Measurements from ENCODE around the gene PAK4.
A peak's percentile ranks its signal among the peaks of the same experiment; 100 is the strongest.

Gene PAK4

DNA sequence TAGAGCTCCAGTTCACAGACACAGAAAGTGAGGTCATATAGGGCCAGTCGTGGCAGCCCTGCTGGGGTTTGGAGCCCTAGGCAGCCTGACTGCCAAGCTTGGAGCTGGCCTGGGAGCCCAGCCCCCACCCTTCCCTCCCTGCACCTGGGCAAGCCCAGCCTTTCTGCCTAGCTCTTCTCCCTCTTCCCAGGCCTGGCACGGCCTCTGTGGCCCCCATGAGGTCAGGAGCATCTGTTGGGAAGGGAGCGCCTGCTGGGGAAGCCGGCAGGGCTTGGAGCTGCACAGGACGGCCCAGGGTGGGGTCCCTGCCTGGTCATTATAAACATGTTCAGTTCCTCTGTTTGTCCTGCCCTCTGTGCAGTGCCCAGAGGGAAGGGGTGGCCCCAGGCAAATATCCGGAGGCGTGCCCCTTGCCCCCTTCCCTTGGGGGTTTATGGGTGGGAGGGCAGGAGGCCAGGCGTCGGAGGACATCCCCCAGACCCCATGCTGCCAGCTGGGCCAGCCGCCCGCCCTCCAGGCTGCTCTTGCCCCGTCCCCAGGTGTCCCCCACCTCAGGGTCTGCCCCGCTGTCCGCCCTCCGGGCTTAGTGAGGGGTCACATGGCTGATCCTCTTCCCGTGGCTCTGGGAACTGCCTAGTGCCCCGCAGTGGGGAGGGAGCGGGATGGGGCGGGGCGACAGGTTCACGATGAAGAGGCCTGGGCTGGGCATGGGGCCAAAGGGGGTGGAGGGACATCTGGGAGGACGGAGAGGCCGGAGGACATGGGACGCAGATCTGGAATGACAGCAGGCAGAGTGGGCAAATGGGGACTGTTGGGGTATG, 41.2 kb downstream of the PAK4 start:
- peak; percentile 69 for DNase-seq

- no peak for DNase-seq
Measured at GRCh38 chr19:39167461-39168257, 42.1 kb downstream of the PAK4 start.

GRCh38 chr19:39168258-39169142, 42.9 kb downstream of the PAK4 start:
- DNase-seq, result no peak

- DNase-seq, result no peak
Measured at GRCh38 chr19:39169143-39169810, 43.7 kb downstream of the PAK4 start.

DNA sequence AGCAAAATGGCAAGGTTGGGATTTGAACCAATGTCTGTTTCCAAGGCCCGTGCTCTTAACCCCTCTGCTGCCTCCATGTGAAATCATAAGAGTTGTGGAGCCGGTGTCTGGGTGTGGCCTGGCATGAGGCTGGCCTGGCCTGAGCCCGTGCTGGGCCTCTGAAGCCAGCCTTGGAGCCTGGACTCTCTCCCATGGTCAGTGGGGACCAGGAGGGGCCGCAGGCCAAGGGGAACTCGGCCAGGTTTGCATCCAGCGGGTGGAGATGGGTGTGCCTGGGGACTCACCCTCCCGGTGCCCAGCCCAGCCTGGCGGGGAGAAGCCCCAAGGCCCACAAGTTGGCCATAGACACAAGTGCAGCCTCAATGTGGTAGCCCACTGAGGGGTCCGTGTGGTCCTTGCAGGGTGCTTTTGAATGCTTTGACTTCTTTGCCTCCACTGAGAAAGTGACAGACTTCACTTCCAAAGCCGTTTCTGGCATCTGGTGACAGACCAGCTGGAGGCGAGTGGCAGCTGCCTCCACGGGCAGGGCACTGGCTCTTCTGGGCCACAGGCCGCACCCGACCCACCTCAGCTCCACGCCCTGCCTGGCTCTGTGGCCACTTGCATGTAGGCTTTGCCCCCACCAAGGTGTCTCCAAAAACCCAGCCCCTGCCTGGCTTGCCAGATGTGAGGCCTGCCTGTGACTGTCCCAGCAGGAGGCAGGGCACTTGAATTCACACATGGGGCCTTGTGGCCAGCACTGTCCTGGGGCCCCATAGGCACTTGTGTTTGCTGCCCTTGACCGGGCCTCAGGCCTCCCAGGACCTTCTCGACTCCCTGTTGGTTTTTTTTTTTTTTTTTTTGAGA, 45.0 kb downstream of the PAK4 start:
- DNase-seq, result no peak

DNA sequence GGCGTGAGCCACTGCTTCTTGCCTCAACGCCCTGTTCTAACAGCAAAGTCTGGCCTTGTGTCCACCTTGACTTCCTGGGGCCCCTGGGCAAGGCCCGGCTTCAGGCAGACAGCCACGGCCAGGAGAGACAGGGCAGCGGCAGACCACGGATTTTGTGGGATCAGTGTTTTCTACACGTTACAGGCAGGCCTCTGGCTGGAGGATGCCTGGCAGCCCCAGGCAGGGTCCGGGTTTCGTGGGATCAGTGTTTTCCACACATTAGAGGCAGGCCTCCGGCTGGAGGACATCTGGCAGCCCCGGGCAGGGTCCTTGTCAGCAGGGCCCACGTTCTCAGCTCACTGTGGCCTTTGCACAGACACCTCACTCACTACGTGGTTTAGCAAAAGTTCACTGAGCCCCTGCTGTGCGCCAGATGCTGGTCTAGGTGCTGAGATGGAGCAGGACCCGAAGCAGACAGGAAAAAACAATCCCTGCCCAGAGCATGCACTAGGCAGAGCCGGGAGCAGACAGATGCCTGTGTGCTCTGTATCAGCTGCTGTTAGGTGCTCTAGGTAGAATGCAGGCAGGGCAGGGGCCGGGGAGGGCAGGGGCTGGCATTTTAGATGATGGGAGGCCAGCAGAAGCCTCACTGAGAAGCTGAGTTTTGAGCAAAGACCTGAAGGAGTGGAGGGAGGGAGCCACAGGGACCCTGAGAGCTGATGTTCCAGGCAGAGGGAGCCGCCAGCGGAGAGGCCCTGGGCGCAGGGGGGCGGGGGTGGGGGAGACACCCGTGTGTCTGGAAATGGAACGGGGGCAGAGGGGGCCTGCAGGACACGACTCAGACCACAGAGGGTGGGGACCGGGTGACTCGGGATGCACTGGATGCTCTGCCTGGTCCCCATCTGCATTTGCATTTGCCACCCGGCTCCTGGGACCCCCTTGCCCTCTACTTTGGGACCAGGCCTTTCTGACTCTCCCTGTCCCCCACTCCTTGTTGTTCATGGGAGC, 46.2 kb downstream of the PAK4 start:
- no peak for DNase-seq

DNA sequence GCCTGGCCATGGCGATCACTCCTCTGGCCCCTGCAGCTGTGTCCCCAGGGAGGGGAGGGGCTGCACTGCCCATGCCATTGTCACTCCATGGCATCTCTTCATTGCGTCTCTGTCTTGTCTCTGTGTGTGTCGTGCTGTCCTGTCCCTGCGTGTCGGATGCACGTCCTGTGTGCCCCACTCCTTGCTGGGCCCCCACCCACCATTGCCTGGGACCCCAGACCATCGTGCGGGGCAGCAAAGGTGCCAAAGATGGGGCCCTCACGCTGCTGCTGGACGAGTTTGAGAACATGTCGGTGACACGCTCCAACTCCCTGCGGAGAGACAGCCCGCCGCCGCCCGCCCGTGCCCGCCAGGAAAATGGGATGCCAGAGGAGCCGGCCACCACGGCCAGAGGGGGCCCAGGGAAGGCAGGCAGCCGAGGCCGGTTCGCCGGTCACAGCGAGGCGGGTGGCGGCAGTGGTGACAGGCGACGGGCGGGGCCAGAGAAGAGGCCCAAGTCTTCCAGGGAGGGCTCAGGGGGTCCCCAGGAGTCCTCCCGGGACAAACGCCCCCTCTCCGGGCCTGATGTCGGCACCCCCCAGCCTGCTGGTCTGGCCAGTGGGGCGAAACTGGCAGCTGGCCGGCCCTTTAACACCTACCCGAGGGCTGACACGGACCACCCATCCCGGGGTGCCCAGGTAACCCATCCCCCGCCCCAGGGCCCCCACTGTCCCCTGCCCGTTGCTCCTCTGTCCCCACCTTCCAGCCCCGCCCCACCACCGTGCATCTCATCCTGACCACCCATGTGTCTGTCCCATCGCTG, 47.3 kb downstream of the PAK4 start:
- no peak for DNase-seq

DNA sequence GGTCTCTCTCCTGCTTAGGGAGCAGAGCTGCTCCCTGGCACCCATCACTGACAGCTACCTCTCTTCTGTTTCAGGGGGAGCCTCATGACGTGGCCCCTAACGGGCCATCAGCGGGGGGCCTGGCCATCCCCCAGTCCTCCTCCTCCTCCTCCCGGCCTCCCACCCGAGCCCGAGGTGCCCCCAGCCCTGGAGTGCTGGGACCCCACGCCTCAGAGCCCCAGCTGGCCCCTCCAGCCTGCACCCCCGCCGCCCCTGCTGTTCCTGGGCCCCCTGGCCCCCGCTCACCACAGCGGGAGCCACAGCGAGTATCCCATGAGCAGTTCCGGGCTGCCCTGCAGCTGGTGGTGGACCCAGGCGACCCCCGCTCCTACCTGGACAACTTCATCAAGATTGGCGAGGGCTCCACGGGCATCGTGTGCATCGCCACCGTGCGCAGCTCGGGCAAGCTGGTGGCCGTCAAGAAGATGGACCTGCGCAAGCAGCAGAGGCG, 48.0 kb downstream of the PAK4 start:
- no peak for DNase-seq

DNA sequence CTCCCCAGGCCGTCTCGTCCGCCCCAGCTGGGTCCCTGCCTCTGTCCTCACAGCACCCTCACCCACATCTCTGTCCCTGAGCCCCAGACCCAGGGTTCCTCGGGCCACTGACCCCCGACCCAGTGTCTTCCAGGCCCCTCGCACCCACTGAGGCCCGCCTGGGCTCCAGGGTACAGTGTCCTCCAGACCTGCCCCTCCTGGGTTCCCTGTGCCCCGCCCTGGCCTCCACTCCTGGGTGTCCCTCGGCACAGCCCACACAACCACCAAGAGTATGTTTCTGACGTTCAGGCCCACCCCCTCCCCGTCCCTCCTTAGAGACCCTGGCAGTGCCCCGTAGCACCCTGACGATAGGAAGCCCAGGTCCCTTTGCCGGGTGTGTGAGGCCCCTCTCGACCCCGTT, 48.6 kb downstream of the PAK4 start:
- no peak for DNase-seq

DNA sequence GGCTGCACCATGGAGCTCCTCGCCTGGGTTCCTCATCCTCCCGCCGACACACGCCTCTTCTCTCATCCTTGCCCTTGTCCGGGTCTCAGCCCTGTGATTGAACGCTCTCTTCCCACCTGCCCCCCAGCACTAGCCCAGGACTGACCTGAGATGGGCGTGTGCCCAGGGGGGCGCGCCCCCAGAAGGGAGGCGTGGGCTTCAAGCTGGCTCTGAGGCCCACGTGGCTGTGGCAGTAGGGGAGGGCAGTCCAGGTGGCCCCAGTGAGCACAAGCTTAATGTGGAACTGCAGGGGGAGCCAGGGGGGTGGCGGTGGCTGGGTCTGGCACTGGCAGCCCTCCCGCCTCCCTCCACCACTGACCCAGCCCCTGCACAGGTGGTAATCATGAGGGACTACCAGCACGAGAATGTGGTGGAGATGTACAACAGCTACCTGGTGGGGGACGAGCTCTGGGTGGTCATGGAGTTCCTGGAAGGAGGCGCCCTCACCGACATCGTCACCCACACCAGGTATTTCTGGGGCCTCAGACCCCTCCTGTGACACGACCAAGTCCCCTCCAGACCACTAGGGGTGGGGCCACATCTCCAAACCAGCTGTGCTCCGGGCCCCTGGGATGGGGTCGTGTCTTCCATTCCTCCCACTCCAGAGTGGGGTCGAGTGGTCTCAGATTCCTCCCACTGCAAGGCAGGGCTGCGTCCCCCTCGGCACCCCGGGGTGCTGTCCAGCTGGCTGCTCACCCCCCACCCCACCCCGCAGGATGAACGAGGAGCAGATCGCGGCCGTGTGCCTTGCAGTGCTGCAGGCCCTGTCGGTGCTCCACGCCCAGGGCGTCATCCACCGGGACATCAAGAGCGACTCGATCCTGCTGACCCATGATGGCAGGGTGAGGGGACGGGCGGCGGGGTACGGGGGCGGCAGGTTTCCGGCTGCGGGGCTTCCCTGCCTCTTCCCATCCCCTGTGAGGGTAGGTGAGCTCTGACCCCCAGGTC, 49.3 kb downstream of the PAK4 start:
- DNase-seq, result no peak

- DNase-seq, result no peak
Measured at GRCh38 chr19:39175564-39175963, 50.0 kb downstream of the PAK4 start.

GRCh38 chr19:39177110-39177699, 51.6 kb downstream of the PAK4 start:
- DNase-seq, result no peak

DNA sequence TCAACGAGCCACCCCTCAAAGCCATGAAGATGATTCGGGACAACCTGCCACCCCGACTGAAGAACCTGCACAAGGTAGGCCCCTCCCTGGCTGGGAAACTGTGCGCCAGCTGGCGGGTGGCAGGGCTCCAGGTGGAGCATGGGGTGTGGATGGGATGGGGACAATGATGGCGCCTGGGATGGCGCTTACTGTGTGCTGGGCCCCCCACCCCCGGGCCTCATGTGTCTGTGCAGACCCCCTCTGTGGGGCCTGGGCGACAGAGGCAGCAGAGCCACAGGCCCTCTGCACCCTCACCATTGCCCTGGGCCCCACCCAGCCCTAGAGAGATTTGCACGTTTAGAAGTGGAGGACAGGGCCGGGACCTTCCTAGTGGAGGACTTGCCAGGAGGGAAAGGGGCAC, 52.1 kb downstream of the PAK4 start:
- DNase-seq, result no peak

DNA sequence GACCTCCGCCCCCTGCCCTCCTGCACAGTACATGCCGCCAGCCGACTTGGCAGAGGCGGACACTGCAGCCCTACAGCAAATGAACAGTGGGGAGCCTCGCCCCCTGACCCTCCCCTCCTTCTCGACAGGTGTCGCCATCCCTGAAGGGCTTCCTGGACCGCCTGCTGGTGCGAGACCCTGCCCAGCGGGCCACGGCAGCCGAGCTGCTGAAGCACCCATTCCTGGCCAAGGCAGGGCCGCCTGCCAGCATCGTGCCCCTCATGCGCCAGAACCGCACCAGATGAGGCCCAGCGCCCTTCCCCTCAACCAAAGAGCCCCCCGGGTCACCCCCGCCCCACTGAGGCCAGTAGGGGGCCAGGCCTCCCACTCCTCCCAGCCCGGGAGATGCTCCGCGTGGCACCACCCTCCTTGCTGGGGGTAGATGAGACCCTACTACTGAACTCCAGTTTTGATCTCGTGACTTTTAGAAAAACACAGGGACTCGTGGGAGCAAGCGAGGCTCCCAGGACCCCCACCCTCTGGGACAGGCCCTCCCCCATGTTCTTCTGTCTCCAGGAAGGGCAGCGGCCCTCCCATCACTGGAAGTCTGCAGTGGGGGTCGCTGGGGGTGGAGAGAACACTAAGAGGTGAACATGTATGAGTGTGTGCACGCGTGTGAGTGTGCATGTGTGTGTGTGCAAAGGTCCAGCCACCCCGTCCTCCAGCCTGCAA, 52.9 kb downstream of the PAK4 start:
- no peak for DNase-seq

GRCh38 chr19:39179754-39180153, 54.2 kb downstream of the PAK4 start:
- DNase-seq, result no peak

DNA sequence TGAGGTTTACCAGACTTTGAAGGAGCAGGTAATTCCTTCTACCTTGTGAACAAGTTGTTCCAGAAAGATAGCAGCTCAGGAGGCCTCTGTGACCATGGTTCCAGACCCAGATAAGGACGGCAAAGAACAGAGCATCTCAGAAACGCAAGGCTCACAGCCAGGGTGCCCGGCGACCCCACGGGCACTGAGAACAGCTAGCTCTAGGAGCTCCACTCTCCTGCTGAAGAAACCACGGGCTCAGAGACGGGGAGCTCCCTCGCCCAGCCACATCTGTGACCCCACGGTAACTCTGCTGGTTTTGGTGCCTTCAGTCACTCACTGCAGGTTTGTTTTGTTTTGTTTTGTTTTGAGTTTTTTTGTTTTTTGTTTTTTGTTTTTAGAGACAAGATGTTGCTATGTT, 55.2 kb downstream of the PAK4 start:
- DNase-seq, result no peak

Measured in femur (tissue), 1 donor.